OCI-LY7 (cell line): ENCODE measurements around the gene SRSF4. TPM values are rescaled to one million over a fixed set of nuclear protein-coding genes. Genes with fewer than 3 reads are reported as not detected.

Source experiments
- BruUV-seq: library from RNA; stranded (reverse); fragments of 400-500 nt; replicated peaks from 2 replicates; lab custom pipeline; 2021; lab: Mats Ljungman, UMichigan
- CTCF ChIA-PET: fragments of 300-600 bp; sonication (Branson Sonifier 250); formaldehyde crosslinking; loops from one replicate; lab custom pipeline; 2022; ENCODE audit warnings: antibody characterized with exemption; ENCODE audit not compliant: unreplicated experiment; lab: Charles Lee
- POLR2A ChIA-PET: fragments of 300-600 bp; sonication (Branson Sonifier 250); formaldehyde crosslinking; loops from one replicate; lab custom pipeline; 2022; ENCODE audit warnings: antibody characterized with exemption; lab: Charles Lee
- DNase-seq: peaks from one replicate; pipeline ENCODE4 v3.0.0-alpha.2; 2015; ENCODE audit warnings: low spot score
- H2AFZ ChIP-seq: fragments of 200-600 bp; sonication (generic), shearing (Covaris generic); 2 replicates; pipeline ENCODE4 v1.6.1; 2014; ENCODE audit warnings: mild to moderate bottlenecking, antibody characterized with exemption, low read length, moderate library complexity
- H3K27ac ChIP-seq: fragments of 200-600 bp; sonication (generic); 2 replicates; pipeline ENCODE4 v1.5.1; 2014; ENCODE audit warnings: mixed run types, low read depth, mild to moderate bottlenecking, moderate library complexity, low read length, inconsistent platforms; ENCODE audit not compliant: poor library complexity, severe bottlenecking
- H3K36me3 ChIP-seq: fragments of 200-600 bp; sonication (generic); 2 replicates; pipeline ENCODE4 v1.6.1; 2014; ENCODE audit warnings: mild to moderate bottlenecking, antibody characterized with exemption, low read length, moderate library complexity, mixed read lengths; ENCODE audit not compliant: insufficient read depth
- H3K4me1 ChIP-seq: fragments of 200-600 bp; sonication (generic); 2 replicates; pipeline ENCODE4 v1.5.1; 2014; ENCODE audit warnings: mild to moderate bottlenecking, low read length; ENCODE audit not compliant: insufficient read depth, poor library complexity, severe bottlenecking
- H3K4me2 ChIP-seq: fragments of 200-600 bp; sonication (generic); 2 replicates; pipeline ENCODE4 v1.6.1; 2014; ENCODE audit warnings: mild to moderate bottlenecking, low read length
- H3K4me3 ChIP-seq: fragments of 200-600 bp; sonication (generic); 2 replicates; pipeline ENCODE4 v1.5.1; 2014; ENCODE audit warnings: mild to moderate bottlenecking, low read depth, low read length; ENCODE audit not compliant: poor library complexity, severe bottlenecking
- H3K79me2 ChIP-seq: fragments of 200-600 bp; sonication (generic); 2 replicates; pipeline ENCODE4 v1.6.1; 2016; ENCODE audit warnings: low read depth, mild to moderate bottlenecking, low read length, moderate library complexity, mixed read lengths; ENCODE audit not compliant: insufficient read depth
- H3K9me2 ChIP-seq: fragments of 200-600 bp; sonication (generic); 2 replicates; pipeline ENCODE4 v1.6.1; 2016; ENCODE audit warnings: mild to moderate bottlenecking, low read length, mixed read lengths; ENCODE audit not compliant: insufficient read depth
- H3K9me3 ChIP-seq: fragments of 200-600 bp; sonication (generic); 2 replicates; pipeline ENCODE4 v1.6.1; 2014; ENCODE audit warnings: mild to moderate bottlenecking, mixed run types, low read length, mixed read lengths
- H4K20me1 ChIP-seq: fragments of 200-600 bp; sonication (generic); 2 replicates; pipeline ENCODE4 v1.6.1; 2014; ENCODE audit warnings: mild to moderate bottlenecking, antibody characterized with exemption, low read length, moderate library complexity, mixed read lengths; ENCODE audit not compliant: insufficient read depth
- CTCF ChIP-seq: fragments of 200-600 bp; sonication (generic); conservative IDR thresholded peaks from 2 replicates; pipeline ENCODE4 v1.5.1; 2014; ENCODE audit warnings: mild to moderate bottlenecking, antibody characterized with exemption, low read length, moderate library complexity, mixed read lengths
- EZH2phosphoT487 ChIP-seq: fragments of 200-600 bp; sonication (generic); IDR thresholded peaks from 2 replicates; pipeline ENCODE4 v1.6.1; 2018; ENCODE audit warnings: low read depth, borderline replicate concordance, mild to moderate bottlenecking, mixed run types, antibody characterized with exemption, low read length, moderate library complexity, mixed read lengths
- intact Hi-C: fragments of 100-400 bp; cut with micrococcal nuclease; formaldehyde crosslinking; loops from one replicate; pipeline ENCODE4 v1.10.0; 2022; ENCODE audit not compliant: unreplicated experiment
- total RNA-seq, 2 experiments: library from RNA; depleted of rRNA in 1 of 2; stranded (reverse); fragments of >200 nt in 1 of 2; shearing (Covaris generic) in 1 of 2; gene quantifications; 2 replicates each; pipeline ENCODE4 v1.2.3, GENCODE V29; 2014 to 2022

SRSF4 gene
- total RNA-seq, 2 experiments from 2014 or later: 52.8 to 122 TPM

DNA sequence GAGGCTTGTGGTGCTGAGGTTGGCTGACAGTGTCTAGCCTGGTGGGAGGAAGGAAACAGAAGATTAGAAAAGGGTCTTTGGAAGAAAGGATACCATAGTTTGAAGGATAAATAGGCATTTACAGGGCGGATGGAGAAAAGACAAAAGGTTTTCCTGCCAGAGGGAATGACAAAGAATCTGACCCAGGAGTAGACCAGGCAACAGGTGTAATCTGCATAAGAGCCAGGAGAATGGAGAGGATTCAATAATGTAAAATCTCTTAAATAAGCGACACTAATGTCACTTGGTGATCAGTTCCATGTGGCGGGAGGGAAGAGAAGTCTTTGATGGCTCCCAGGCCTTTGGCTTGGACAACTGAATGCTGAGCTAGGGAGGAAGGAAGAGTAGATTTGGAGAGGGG, 39.6 kb upstream of the SRSF4 start:
- Histone ChIP-seq H3K9me3 (no peaks in the 10 kb centered on the region), H3K4me2 (no peak overlapping the region), H3K9me2 (no peaks in the 10 kb centered on the region), H3K27ac (no peak overlapping the region), H2AFZ (no peak overlapping the region), H3K79me2 (no peaks in the 10 kb centered on the region), H3K4me3 (no peak overlapping the region), H3K4me1 (no peaks in the 10 kb centered on the region), H4K20me1 (no peaks in the 10 kb centered on the region), H3K36me3 (peaks cover 17% of the 10 kb centered on the region; the same call in 1 of the 2 replicates)
- no peak for DNase-seq
- ChIA-PET POLR2A (interaction anchor here (0.5 kb wide), 1 partner anchor 529 kb away, joined by 3 read pairs; no protein-coding TSS in a partner anchor), CTCF (interaction anchor here (0.5 kb wide), 1 partner anchor 105 kb away, joined by 3 read pairs; no protein-coding TSS in a partner anchor)
- intact Hi-C loops: no loop called here
- TF ChIP-seq CTCF (no peak), EZH2phosphoT487 (no peak)
- no TSS peak for BruUV-seq

DNA sequence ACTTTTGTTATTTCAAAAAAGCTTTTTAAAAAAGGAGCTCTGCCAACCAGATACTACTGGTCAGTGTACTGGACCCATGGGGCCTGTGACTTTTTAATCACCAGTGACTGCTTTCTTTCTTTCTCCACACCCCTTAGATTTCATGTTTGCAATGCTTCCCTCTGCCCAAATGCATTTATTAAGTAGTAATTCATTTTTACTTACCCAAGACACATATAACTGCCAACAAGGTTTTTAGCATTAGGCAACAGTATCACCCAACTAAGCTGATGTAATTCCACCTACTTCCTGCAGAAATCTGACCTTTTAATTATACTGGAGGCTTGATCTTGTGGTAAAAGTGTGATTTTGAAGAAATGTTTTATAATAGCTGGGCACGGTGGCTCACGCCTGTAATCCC, 36.5 kb upstream of the SRSF4 start:
- Histone ChIP-seq H3K9me2 (no peaks in the 10 kb centered on the region), H3K9me3 (no peaks in the 10 kb centered on the region), H3K4me2 (no peak overlapping the region), H3K27ac (no peak overlapping the region), H3K4me1 (no peaks in the 10 kb centered on the region), H3K4me3 (no peak overlapping the region), H2AFZ (no peak overlapping the region), H3K36me3 (peaks cover 35% of the 10 kb centered on the region), H4K20me1 (no peaks in the 10 kb centered on the region), H3K79me2 (no peaks in the 10 kb centered on the region)
- intact Hi-C loops: no loop called here
- POLR2A ChIA-PET: interaction anchor here (0.9 kb wide), 1 partner anchor 8 kb away, joined by 3 read pairs; no protein-coding TSS in a partner anchor
- TF ChIP-seq EZH2phosphoT487 (no peak), CTCF (no peak)
- DNase-seq: no peak
- no TSS peak for BruUV-seq
- CTCF ChIA-PET: no interaction called here

DNA sequence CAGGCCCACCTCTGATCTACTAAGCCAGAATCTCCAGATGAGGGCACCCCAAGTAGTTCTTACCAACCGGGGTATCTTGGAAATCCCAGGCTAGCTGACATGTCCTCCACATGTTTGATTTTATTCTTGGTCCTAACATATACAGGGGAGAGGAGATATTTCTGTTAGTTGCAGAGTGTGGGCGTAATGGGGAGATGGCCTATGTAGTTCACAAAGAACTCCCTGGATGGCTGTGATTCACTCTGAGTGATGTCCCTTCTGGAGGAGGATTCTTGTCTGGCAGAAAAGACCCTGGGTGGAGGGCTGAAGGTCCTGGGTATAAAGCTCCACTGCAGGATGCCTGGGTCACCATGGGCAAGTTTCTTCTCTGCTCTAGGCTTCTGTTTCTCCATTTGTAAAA, 35.9 kb upstream of the SRSF4 start:
- Histone ChIP-seq H3K4me2 (no peak overlapping the region), H3K27ac (no peak overlapping the region), H3K9me3 (no peaks in the 10 kb centered on the region), H3K4me1 (no peaks in the 10 kb centered on the region), H2AFZ (no peak overlapping the region), H3K36me3 (peaks cover 40% of the 10 kb centered on the region), H3K4me3 (no peak overlapping the region), H4K20me1 (no peaks in the 10 kb centered on the region), H3K79me2 (no peaks in the 10 kb centered on the region), H3K9me2 (no peaks in the 10 kb centered on the region)
- ChIA-PET POLR2A (no interaction called here), CTCF (no interaction called here)
- intact Hi-C loops: no loop called here
- TF ChIP-seq CTCF: no peak
- no peak for TF ChIP-seq EZH2phosphoT487
- no peak for DNase-seq
- no TSS peak for BruUV-seq
